SU-DHL-6 (cell line): ENCODE measurements around the gene AGPAT3.

Source experiments
- EZH2phosphoT487 ChIP-seq: fragments of 200-600 bp; sonication (generic), shearing (Covaris generic); conservative IDR thresholded peaks from 2 replicates; pipeline ENCODE4 v1.6.1; 2018; ENCODE audit warnings: mild to moderate bottlenecking, antibody characterized with exemption, low read length, moderate library complexity, mixed read lengths
- TF ChIP-seq, protein P1 (sequence below): fragments of 200-600 bp; sonication (generic); IDR thresholded peaks from one replicate; pipeline ENCODE4 v1.5.1; 2017; ENCODE audit warnings: antibody characterized with exemption, mild to moderate bottlenecking, low read length, moderate library complexity; ENCODE audit not compliant: insufficient read depth, poor library complexity, severe bottlenecking

DNA sequence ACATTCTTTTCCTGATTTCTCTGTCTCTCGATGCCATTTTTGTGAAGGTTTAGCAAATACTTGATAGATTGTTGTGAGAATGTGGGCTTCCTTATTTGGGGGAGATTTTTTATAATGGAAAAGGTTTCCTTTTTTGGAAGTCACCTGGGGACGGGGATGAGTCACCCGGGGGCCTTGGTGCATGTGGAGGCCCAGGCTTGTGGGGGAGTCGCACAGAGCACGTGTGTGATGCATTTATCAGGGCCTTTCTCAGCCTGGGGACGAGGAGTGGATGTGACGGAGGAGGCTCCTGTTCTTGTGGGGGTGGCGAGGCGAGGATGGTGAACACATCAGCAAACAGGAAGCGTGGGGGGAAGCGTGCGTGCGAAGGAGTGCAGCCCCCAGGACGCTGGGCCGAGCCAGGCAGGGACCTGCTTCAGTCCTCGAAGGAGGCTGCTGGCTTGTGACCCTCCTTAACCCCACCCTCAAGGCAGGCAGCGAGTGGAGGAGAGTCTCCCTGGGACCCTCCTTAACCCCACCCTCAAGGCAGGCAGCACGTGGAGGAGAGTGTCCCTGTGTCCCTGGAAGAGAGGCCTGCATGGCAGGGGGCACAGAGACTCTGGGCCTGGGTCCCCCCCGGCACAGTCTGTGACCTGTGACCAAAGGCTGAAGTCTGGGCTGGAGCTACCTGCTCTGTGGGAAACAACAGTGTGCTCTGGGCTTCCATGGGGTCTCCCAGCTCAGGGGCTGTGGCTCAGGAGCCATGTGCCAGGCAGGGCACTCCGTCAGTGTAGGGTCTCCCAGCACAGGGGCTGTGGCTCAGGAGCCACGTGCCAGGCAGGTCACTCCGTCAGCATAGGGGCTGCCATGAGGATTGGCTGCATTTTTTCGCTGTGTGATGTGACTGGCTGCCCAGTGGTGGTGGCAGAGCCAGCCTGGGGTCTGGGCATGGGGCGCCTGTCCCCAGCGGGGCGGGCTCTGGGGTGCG, 57.2 kb downstream of the AGPAT3 start:
- TF ChIP-seq, protein P1, sequence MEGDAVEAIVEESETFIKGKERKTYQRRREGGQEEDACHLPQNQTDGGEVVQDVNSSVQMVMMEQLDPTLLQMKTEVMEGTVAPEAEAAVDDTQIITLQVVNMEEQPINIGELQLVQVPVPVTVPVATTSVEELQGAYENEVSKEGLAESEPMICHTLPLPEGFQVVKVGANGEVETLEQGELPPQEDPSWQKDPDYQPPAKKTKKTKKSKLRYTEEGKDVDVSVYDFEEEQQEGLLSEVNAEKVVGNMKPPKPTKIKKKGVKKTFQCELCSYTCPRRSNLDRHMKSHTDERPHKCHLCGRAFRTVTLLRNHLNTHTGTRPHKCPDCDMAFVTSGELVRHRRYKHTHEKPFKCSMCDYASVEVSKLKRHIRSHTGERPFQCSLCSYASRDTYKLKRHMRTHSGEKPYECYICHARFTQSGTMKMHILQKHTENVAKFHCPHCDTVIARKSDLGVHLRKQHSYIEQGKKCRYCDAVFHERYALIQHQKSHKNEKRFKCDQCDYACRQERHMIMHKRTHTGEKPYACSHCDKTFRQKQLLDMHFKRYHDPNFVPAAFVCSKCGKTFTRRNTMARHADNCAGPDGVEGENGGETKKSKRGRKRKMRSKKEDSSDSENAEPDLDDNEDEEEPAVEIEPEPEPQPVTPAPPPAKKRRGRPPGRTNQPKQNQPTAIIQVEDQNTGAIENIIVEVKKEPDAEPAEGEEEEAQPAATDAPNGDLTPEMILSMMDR, result no peak
- no peak for TF ChIP-seq EZH2phosphoT487
